ENCODE data around the gene BAHCC1. TPM values are rescaled to one million over a fixed set of nuclear protein-coding genes. Genes with fewer than 3 reads are reported as not detected.

Gene BAHCC1
- total and polyA plus RNA-seq, 9 of the 15 experiments (the other 6 are each of a cell fraction or from before 2014, with no cell fraction given), result 0.14 to 26.9 (median 5.0) TPM

DNA sequence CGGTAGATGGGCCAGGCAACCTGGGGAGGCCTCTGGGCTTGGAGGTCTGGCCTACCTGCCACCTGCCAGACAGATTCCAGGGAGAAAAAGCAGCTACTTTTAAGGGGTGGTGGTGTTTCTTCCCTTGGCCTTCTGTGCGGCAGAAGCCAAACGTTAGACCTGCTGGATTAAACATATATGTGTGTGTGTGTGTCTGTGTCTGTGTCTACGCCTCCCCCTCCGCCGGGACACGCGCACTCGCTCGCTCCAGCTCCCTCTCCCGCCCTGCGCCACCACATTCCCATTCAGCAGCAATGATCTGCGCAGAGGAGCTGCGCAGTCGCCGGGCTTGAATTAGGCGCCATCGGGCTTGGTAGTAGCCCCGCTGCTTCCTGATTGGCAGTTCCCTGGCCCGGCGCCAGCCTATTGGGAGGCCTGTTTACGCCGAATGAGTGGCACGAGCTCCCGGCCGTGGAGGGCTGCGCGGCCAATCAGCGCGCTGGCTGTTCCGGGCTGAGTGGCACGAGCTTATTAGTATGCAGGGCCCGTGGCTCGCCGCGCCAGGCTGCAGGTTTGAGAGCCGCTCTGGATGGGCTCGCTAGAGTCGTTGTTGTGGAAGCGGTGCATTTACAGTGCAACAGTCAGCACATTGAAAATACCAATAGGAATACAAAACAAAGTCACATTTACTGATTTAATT lies at the start of gene BAHCC1 (continued):
- TF ChIP-seq ETV5 (CRISPR knock-in tag; IDR thresholded peaks at IDR 0.05; ENCODE audit: low read depth) (no peak), ZNF830 (CRISPR knock-in tag; IDR thresholded peaks at IDR 0.05) (no peak), SMARCB1 (IDR thresholded peaks at IDR 0.05; ENCODE audit: insufficient read length, low read depth) (no peak), PPARD (CRISPR knock-in tag; IDR thresholded peaks at IDR 0.05) (no peak), NFIC (IDR thresholded peaks at IDR 0.05) (peak; percentile 100), TAL1 (IDR thresholded peaks at IDR 0.05) (no peak), SETDB1 (IDR thresholded peaks at IDR 0.05; ENCODE audit: low read length) (no peak), SNIP1 (IDR thresholded peaks at IDR 0.05; ENCODE audit: low read depth) (no peak), L3MBTL2 (IDR thresholded peaks at IDR 0.05) (peak; percentile 91), PML (IDR thresholded peaks at IDR 0.05; ENCODE audit: low read length) (0 out of 2 replicates have a peak, but pooled peaks have one; percentile 17), PRMT5 (CRISPR knock-in tag; IDR thresholded peaks at IDR 0.05) (no peak), POU5F1 (IDR thresholded peaks at IDR 0.05; ENCODE audit: borderline replicate concordance, low read depth, low read length, partially characterized antibody) (no peak), NELFE (IDR thresholded peaks at IDR 0.05; ENCODE audit: insufficient read depth, insufficient read length) (no peak), CBX8 (IDR thresholded peaks at IDR 0.05; ENCODE audit: borderline replicate concordance, extremely low read depth, low read depth, low read length, poor library complexity, severe bottlenecking) (no peak), HNRNPH1 (optimal IDR thresholded peaks at IDR 0.05; ENCODE audit: low read depth, low read length) (no peak), EZH2 (IDR thresholded peaks at IDR 0.05; ENCODE audit: borderline replicate concordance, low read depth, low read length) (no peak), SMAD1 (IDR thresholded peaks at IDR 0.05; ENCODE audit: low read depth, low read length, partially characterized antibody) (peak; percentile 81)
- TF ChIP-seq, protein P1, sequence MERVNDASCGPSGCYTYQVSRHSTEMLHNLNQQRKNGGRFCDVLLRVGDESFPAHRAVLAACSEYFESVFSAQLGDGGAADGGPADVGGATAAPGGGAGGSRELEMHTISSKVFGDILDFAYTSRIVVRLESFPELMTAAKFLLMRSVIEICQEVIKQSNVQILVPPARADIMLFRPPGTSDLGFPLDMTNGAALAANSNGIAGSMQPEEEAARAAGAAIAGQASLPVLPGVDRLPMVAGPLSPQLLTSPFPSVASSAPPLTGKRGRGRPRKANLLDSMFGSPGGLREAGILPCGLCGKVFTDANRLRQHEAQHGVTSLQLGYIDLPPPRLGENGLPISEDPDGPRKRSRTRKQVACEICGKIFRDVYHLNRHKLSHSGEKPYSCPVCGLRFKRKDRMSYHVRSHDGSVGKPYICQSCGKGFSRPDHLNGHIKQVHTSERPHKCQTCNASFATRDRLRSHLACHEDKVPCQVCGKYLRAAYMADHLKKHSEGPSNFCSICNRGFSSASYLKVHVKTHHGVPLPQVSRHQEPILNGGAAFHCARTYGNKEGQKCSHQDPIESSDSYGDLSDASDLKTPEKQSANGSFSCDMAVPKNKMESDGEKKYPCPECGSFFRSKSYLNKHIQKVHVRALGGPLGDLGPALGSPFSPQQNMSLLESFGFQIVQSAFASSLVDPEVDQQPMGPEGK (CRISPR knock-in tag; IDR thresholded peaks at IDR 0.05; ENCODE audit: borderline replicate concordance), result no peak
- TF ChIP-seq, protein P2, sequence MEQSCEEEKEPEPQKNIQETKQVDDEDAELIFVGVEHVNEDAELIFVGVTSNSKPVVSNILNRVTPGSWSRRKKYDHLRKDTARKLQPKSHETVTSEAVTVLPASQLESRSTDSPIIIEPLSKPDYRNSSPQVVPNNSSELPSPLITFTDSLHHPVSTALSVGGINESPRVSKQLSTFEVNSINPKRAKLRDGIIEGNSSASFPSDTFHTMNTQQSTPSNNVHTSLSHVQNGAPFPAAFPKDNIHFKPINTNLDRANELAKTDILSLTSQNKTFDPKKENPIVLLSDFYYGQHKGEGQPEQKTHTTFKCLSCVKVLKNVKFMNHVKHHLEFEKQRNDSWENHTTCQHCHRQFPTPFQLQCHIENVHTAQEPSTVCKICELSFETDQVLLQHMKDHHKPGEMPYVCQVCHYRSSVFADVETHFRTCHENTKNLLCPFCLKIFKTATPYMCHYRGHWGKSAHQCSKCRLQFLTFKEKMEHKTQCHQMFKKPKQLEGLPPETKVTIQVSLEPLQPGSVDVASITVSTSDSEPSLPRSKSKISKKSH (CRISPR knock-in tag; IDR thresholded peaks at IDR 0.05), result no peak
- TF ChIP-seq, protein P3, sequence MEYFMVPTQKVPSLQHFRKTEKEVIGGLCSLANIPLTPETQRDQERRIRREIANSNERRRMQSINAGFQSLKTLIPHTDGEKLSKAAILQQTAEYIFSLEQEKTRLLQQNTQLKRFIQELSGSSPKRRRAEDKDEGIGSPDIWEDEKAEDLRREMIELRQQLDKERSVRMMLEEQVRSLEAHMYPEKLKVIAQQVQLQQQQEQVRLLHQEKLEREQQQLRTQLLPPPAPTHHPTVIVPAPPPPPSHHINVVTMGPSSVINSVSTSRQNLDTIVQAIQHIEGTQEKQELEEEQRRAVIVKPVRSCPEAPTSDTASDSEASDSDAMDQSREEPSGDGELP (CRISPR knock-in tag; IDR thresholded peaks at IDR 0.05; ENCODE audit: borderline replicate concordance), result peak; percentile 71
- TF ChIP-seq, protein P4, sequence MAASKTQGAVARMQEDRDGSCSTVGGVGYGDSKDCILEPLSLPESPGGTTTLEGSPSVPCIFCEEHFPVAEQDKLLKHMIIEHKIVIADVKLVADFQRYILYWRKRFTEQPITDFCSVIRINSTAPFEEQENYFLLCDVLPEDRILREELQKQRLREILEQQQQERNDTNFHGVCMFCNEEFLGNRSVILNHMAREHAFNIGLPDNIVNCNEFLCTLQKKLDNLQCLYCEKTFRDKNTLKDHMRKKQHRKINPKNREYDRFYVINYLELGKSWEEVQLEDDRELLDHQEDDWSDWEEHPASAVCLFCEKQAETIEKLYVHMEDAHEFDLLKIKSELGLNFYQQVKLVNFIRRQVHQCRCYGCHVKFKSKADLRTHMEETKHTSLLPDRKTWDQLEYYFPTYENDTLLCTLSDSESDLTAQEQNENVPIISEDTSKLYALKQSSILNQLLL (CRISPR knock-in tag; IDR thresholded peaks at IDR 0.05; ENCODE audit: borderline replicate concordance), result no peak
- TF ChIP-seq, protein P5, sequence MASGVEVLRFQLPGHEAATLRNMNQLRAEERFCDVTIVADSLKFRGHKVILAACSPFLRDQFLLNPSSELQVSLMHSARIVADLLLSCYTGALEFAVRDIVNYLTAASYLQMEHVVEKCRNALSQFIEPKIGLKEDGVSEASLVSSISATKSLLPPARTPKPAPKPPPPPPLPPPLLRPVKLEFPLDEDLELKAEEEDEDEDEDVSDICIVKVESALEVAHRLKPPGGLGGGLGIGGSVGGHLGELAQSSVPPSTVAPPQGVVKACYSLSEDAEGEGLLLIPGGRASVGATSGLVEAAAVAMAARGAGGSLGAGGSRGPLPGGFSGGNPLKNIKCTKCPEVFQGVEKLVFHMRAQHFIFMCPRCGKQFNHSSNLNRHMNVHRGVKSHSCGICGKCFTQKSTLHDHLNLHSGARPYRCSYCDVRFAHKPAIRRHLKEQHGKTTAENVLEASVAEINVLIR (CRISPR knock-in tag; IDR thresholded peaks at IDR 0.05), result no peak
